Measurements from ENCODE around the gene CELSR1.

DNA sequence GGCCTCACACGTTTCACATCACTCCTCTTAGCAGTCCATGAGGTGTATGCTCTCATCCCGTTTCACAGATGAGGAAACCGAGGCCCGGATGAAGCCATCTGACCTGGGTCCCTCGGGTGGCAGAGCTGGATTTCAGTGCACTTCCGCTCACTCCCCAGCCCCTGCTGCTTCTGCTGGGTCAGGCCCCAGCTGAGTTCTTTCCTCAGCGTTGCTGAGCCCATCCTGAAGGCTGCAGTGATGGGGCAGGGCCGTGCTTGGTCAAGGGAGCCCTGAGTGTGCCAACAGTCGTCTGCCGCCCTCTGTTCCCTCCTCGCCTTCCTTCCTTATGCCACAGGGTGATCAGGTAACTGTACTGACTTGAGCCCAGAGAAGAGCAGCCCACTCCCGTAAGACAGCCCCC lies 189.8 kb downstream of the CELSR1 start:
- TF ChIP-seq, protein P1, sequence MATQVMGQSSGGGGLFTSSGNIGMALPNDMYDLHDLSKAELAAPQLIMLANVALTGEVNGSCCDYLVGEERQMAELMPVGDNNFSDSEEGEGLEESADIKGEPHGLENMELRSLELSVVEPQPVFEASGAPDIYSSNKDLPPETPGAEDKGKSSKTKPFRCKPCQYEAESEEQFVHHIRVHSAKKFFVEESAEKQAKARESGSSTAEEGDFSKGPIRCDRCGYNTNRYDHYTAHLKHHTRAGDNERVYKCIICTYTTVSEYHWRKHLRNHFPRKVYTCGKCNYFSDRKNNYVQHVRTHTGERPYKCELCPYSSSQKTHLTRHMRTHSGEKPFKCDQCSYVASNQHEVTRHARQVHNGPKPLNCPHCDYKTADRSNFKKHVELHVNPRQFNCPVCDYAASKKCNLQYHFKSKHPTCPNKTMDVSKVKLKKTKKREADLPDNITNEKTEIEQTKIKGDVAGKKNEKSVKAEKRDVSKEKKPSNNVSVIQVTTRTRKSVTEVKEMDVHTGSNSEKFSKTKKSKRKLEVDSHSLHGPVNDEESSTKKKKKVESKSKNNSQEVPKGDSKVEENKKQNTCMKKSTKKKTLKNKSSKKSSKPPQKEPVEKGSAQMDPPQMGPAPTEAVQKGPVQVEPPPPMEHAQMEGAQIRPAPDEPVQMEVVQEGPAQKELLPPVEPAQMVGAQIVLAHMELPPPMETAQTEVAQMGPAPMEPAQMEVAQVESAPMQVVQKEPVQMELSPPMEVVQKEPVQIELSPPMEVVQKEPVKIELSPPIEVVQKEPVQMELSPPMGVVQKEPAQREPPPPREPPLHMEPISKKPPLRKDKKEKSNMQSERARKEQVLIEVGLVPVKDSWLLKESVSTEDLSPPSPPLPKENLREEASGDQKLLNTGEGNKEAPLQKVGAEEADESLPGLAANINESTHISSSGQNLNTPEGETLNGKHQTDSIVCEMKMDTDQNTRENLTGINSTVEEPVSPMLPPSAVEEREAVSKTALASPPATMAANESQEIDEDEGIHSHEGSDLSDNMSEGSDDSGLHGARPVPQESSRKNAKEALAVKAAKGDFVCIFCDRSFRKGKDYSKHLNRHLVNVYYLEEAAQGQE (IDR thresholded peaks at IDR 0.05; ENCODE audit: insufficient read depth in 1 of 2, low read depth in 2 of 2, low read length in 1 of 2) = no peak
- TF ChIP-seq, protein P2, sequence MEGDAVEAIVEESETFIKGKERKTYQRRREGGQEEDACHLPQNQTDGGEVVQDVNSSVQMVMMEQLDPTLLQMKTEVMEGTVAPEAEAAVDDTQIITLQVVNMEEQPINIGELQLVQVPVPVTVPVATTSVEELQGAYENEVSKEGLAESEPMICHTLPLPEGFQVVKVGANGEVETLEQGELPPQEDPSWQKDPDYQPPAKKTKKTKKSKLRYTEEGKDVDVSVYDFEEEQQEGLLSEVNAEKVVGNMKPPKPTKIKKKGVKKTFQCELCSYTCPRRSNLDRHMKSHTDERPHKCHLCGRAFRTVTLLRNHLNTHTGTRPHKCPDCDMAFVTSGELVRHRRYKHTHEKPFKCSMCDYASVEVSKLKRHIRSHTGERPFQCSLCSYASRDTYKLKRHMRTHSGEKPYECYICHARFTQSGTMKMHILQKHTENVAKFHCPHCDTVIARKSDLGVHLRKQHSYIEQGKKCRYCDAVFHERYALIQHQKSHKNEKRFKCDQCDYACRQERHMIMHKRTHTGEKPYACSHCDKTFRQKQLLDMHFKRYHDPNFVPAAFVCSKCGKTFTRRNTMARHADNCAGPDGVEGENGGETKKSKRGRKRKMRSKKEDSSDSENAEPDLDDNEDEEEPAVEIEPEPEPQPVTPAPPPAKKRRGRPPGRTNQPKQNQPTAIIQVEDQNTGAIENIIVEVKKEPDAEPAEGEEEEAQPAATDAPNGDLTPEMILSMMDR (IDR thresholded peaks at IDR 0.05) = no peak
- TF ChIP-seq POLR2AphosphoS5 (IDR thresholded peaks at IDR 0.05; ENCODE audit: low read depth, low read length) = no peak
- TF ChIP-seq TCF7L2 (IDR thresholded peaks at IDR 0.05; ENCODE audit: low read depth, low read length) = no peak
- TF ChIP-seq SIN3A (IDR thresholded peaks at IDR 0.05; ENCODE audit: borderline replicate concordance, insufficient read depth, low read depth, low read length) = no peak
